H1 (cell line): ENCODE results near the gene ANKS1A. TPM values are rescaled to one million over a fixed set of nuclear protein-coding genes. Genes with fewer than 3 reads are reported as not detected.

ENCODE experiments used
- BRCA1 ChIP-seq: IDR thresholded peaks from 2 replicates; pipeline ENCODE4 v1.6.1; 2012; ENCODE audit warnings: low read depth, low read length, improper control_type of control experiment
- JUND ChIP-seq: IDR thresholded peaks from 2 replicates; pipeline ENCODE4 v1.6.1; 2011; ENCODE audit warnings: mild to moderate bottlenecking, improper control_type of control experiment, low read length
- KDM4A ChIP-seq: IDR thresholded peaks from one replicate; pipeline ENCODE4 v1.7.1; 2012; ENCODE audit warnings: low read depth, mild to moderate bottlenecking, moderate library complexity, low read length, inconsistent platforms; ENCODE audit not compliant: severe bottlenecking
- POLR2A ChIP-seq, 2 experiments: IDR thresholded peaks; 1 replicate in 1 of 2; 2 replicates in 1 of 2; pipeline ENCODE4 v1.6.1; 2011; ENCODE audit warnings: low read depth in 2 of 2, low read length in 2 of 2, mild to moderate bottlenecking in 2 of 2; ENCODE audit errors: control extremely low read depth in 1 of 2
- RFX5 ChIP-seq: IDR thresholded peaks from 2 replicates; pipeline ENCODE4 v1.6.1; 2011; ENCODE audit warnings: low read depth, low read length, improper control_type of control experiment, borderline replicate concordance
- SAP30 ChIP-seq: fragments of 300-600 bp; sonication (generic); IDR thresholded peaks from 2 replicates; pipeline ENCODE4 v1.7.1; 2012; ENCODE audit warnings: low read length, moderate library complexity, mild to moderate bottlenecking, inconsistent platforms; ENCODE audit not compliant: insufficient read depth, insufficient replicate concordance
- SP1 ChIP-seq: IDR thresholded peaks from 2 replicates; pipeline ENCODE4 v1.6.1; 2011; ENCODE audit warnings: low read depth, low read length
- SUZ12 ChIP-seq: fragments of 200-600 bp; sonication (generic); IDR thresholded peaks from 2 replicates; pipeline ENCODE4 v1.6.1; 2012; ENCODE audit warnings: mild to moderate bottlenecking, inconsistent platforms, low read length, moderate library complexity, mixed read lengths
- TCF12 ChIP-seq: IDR thresholded peaks from 2 replicates; pipeline ENCODE4 v1.6.1; 2011; ENCODE audit warnings: low read depth, mild to moderate bottlenecking, low read length
- polyA plus RNA-seq, 7 experiments: library from polyadenylated mRNA; depleted of rRNA in 3 of 7; stranded (reverse) in 5 of 7; unstranded in 2 of 7; fragments of >200 nt in 5 of 7; fragments of 200-250 nt in 2 of 7; gene quantifications; 1 replicate in 5 of 7; 2 replicates in 1 of 7; 4 replicates in 1 of 7; pipeline versions ENCODE4 v1.2.1 to v1.2.3, GENCODE V29; 2011 to 2013; ENCODE audit warnings: missing spikeins in 2 of 7, mixed read lengths in 2 of 7
- total RNA-seq: library from RNA; stranded (reverse); fragmentation: NEBNext Ultra II Directional; extraction: Animal tissue kit (Norgen Biotek cat#: 25700); gene quantifications from 2 replicates; pipeline ENCODE4 v1.2.1, GENCODE V29; 2021
- TF ChIP-seq, protein P1 (sequence below): fragments of 300-600 bp; sonication (generic); IDR thresholded peaks from 2 replicates; pipeline ENCODE4 v1.7.1; 2012; ENCODE audit warnings: low read length, moderate library complexity, mild to moderate bottlenecking, inconsistent platforms; ENCODE audit not compliant: insufficient replicate concordance
- TF ChIP-seq, protein P2 (sequence below): IDR thresholded peaks from 2 replicates; pipeline ENCODE4 v1.6.1; 2012; ENCODE audit warnings: inconsistent platforms

ANKS1A gene
- total and polyA plus RNA-seq, 2 of the 8 experiments (the other 6 are each of a cell fraction or from before 2014, with no cell fraction given), result 9.8 to 30.9 TPM

DNA sequence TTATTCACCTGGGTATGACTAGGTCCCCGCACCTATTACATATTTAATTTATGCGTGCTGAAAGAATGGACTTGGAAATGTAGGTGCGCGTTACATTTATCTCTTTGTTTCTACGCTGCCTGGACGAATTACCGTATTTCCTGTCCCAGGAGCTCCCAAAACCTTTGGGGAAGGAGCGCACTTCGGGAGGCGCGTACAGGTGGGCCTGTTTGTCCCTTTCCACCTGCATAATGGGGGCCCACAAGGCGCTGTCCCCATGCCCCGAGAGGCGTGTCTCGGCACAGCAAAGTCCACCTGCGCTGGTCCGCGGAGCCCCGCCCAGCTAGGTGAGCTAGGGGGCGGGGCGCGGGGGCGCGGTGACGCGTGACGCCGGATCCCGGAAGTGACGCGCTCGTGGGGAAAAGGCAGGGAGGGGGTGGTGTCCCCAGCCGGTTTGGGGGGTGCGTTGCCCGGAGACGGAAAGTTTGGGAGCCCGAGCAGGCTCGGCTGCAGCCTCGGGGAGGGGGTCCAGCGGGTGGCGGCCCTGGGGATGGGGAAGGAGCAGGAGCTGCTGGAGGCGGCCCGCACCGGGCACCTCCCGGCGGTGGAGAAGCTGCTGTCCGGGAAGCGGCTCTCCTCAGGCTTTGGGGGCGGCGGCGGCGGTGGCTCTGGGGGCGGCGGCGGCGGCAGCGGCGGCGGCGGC is at the start of gene ANKS1A (continued):
- TF ChIP-seq, protein P1, sequence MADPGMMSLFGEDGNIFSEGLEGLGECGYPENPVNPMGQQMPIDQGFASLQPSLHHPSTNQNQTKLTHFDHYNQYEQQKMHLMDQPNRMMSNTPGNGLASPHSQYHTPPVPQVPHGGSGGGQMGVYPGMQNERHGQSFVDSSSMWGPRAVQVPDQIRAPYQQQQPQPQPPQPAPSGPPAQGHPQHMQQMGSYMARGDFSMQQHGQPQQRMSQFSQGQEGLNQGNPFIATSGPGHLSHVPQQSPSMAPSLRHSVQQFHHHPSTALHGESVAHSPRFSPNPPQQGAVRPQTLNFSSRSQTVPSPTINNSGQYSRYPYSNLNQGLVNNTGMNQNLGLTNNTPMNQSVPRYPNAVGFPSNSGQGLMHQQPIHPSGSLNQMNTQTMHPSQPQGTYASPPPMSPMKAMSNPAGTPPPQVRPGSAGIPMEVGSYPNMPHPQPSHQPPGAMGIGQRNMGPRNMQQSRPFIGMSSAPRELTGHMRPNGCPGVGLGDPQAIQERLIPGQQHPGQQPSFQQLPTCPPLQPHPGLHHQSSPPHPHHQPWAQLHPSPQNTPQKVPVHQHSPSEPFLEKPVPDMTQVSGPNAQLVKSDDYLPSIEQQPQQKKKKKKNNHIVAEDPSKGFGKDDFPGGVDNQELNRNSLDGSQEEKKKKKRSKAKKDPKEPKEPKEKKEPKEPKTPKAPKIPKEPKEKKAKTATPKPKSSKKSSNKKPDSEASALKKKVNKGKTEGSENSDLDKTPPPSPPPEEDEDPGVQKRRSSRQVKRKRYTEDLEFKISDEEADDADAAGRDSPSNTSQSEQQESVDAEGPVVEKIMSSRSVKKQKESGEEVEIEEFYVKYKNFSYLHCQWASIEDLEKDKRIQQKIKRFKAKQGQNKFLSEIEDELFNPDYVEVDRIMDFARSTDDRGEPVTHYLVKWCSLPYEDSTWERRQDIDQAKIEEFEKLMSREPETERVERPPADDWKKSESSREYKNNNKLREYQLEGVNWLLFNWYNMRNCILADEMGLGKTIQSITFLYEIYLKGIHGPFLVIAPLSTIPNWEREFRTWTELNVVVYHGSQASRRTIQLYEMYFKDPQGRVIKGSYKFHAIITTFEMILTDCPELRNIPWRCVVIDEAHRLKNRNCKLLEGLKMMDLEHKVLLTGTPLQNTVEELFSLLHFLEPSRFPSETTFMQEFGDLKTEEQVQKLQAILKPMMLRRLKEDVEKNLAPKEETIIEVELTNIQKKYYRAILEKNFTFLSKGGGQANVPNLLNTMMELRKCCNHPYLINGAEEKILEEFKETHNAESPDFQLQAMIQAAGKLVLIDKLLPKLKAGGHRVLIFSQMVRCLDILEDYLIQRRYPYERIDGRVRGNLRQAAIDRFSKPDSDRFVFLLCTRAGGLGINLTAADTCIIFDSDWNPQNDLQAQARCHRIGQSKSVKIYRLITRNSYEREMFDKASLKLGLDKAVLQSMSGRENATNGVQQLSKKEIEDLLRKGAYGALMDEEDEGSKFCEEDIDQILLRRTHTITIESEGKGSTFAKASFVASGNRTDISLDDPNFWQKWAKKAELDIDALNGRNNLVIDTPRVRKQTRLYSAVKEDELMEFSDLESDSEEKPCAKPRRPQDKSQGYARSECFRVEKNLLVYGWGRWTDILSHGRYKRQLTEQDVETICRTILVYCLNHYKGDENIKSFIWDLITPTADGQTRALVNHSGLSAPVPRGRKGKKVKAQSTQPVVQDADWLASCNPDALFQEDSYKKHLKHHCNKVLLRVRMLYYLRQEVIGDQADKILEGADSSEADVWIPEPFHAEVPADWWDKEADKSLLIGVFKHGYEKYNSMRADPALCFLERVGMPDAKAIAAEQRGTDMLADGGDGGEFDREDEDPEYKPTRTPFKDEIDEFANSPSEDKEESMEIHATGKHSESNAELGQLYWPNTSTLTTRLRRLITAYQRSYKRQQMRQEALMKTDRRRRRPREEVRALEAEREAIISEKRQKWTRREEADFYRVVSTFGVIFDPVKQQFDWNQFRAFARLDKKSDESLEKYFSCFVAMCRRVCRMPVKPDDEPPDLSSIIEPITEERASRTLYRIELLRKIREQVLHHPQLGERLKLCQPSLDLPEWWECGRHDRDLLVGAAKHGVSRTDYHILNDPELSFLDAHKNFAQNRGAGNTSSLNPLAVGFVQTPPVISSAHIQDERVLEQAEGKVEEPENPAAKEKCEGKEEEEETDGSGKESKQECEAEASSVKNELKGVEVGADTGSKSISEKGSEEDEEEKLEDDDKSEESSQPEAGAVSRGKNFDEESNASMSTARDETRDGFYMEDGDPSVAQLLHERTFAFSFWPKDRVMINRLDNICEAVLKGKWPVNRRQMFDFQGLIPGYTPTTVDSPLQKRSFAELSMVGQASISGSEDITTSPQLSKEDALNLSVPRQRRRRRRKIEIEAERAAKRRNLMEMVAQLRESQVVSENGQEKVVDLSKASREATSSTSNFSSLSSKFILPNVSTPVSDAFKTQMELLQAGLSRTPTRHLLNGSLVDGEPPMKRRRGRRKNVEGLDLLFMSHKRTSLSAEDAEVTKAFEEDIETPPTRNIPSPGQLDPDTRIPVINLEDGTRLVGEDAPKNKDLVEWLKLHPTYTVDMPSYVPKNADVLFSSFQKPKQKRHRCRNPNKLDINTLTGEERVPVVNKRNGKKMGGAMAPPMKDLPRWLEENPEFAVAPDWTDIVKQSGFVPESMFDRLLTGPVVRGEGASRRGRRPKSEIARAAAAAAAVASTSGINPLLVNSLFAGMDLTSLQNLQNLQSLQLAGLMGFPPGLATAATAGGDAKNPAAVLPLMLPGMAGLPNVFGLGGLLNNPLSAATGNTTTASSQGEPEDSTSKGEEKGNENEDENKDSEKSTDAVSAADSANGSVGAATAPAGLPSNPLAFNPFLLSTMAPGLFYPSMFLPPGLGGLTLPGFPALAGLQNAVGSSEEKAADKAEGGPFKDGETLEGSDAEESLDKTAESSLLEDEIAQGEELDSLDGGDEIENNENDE, result peak; percentile 99
- TF ChIP-seq POLR2A (IDR thresholded peaks at IDR 0.05; ENCODE audit: control extremely low read depth in 1 of 2, low read depth in 2 of 2, low read length in 2 of 2) (peak; percentile 63 to 83), RFX5 (no peak), SUZ12 (no peak), TCF12 (no peak), JUND (0 out of 2 replicates have a peak, but pooled peaks have one; percentile 36), KDM4A (peak; percentile 63), SAP30 (no peak), BRCA1 (no peak), SP1 (no peak)
- TF ChIP-seq, protein P2, sequence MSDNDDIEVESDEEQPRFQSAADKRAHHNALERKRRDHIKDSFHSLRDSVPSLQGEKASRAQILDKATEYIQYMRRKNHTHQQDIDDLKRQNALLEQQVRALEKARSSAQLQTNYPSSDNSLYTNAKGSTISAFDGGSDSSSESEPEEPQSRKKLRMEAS, result peak; percentile 78
